Activated CD8-positive, alpha-beta T cell treated with anti-CD3 and anti-CD28 coated beads, Interleukin-2, amount 10 ng/mL, durations not matched to agents 7 days and 5 days (primary cell): ENCODE measurements around the gene MRPS14. TPM values are rescaled to one million over a fixed set of nuclear protein-coding genes. Genes with fewer than 3 reads are reported as not detected.

ENCODE experiments used
- ATAC-seq: fragments of 150-1000 bp; cut with Tn5 transposase; one replicate; pipeline ENCODE4 v1.10.0; 2021; ENCODE audit warnings: moderate library complexity
- CTCF ChIA-PET: fragments of 350-600 bp; sonication (Branson Sonifier 250); formaldehyde crosslinking; loops from one replicate; lab custom pipeline; 2021; ENCODE audit warnings: antibody characterized with exemption; lab: Charles Lee
- POLR2A ChIA-PET: fragments of 350-600 bp; sonication (Branson Sonifier 250); formaldehyde crosslinking; loops from one replicate; lab custom pipeline; 2021; ENCODE audit warnings: antibody characterized with exemption; lab: Charles Lee
- DNase-seq: peaks from one replicate; pipeline ENCODE4 v3.0.0-alpha.2; 2020
- H3K27ac Mint-ChIP-seq: one replicate; pipeline ENCODE4 v1.8.0; 2021; ENCODE audit warnings: mild to moderate bottlenecking, mixed read lengths
- H3K27me3 Mint-ChIP-seq: one replicate; pipeline ENCODE4 v1.8.0; 2021; ENCODE audit warnings: low read depth, mixed read lengths
- H3K36me3 Mint-ChIP-seq: one replicate; pipeline ENCODE4 v1.8.0; 2021; ENCODE audit warnings: low read depth, mixed read lengths
- H3K4me1 Mint-ChIP-seq: one replicate; pipeline ENCODE4 v1.8.0; 2021; ENCODE audit warnings: low read depth, mixed read lengths
- H3K4me3 Mint-ChIP-seq: one replicate; pipeline ENCODE4 v1.8.0; 2021; ENCODE audit warnings: mild to moderate bottlenecking, mixed read lengths
- H3K9me3 Mint-ChIP-seq: one replicate; pipeline ENCODE4 v1.8.0; 2022; ENCODE audit warnings: mixed read lengths; ENCODE audit not compliant: insufficient read depth
- total RNA-seq, 2 experiments: library from RNA; stranded (reverse); gene quantifications; one replicate each; pipeline ENCODE4 v1.2.3, GENCODE V29; 2021

MRPS14 gene
- total RNA-seq, 2 experiments from 2014 or later, result 30.2 to 33.7 TPM

DNA sequence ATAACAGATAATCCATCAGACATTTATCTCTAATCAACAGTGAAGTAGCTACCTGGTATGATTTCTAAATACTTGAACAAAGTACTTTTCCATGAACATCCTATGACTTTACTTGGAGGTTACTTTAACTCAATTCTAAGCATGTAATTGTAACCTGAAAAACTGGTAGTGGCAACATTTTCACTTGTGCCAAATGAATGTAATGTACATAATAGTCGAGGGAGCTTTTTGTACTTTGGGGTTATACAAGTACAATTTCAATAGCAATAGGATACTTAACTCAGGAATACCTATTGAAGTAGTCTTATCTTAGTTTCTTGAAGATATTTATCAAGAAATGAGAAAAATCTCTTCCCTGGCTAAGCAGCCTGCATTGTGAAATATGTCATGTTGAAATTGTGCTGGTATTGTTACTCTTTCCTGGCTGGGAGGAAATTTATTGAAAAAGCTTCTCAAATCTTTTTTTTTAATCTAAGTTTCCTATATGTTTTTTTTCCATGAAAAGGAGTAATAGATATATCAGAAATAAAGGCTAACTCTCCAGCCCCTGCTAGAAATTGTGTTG is 57.1 kb downstream of the MRPS14 start:
- H3K36me3 Mint-ChIP-seq, result peaks cover 9% of the 10 kb centered on the region
- peak overlapping the region; percentile 72 for H3K4me3 Mint-ChIP-seq
- no peaks in the 10 kb centered on the region for H3K27me3 Mint-ChIP-seq
- no peak for DNase-seq
- CTCF ChIA-PET, result interaction anchor here (0.6 to 12.6 kb wide), 6 partner anchors 16 to 166 kb away, joined by 3 to 146 read pairs (median 5); partner anchors contain the start of gene CACYBP
- no peak for ATAC-seq
- peak overlapping the region; percentile 93 for H3K27ac Mint-ChIP-seq
- peaks cover 72% of the 10 kb centered on the region for H3K4me1 Mint-ChIP-seq
- POLR2A ChIA-PET, result interaction anchor here (0.8 to 7.5 kb wide), 6 partner anchors 12 to 167 kb away, joined by 3 to 69 read pairs (median 4); partner anchors contain the start of genes CACYBP and MRPS14
- no peaks in the 10 kb centered on the region for H3K9me3 Mint-ChIP-seq

- DNase-seq, result peak; percentile 31
Measured at GRCh38 chr1:174965362-174966007, 57.7 kb downstream of the MRPS14 start.

DNA sequence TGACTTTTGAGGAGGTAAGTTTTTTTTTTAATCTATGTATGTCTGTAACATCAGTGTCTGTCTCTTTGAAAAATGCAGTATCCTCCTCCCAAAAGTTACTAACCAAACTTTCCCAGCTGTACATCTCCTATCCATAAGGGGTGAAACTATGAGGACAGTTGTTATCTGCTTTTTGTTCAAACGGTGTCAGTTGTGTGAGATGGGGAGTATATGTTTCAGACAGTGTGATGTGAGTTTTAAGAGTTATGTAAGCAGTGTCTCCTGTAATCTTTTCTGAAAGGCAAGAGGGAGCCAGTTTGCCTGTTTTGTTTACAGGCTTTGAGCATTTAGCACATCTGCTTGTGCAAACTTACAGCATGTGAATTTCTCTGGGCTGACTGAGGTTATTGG is 58.3 kb downstream of the MRPS14 start:
- peaks cover 6% of the 10 kb centered on the region for H3K36me3 Mint-ChIP-seq
- peak overlapping the region; percentile 72 for H3K4me3 Mint-ChIP-seq
- H3K4me1 Mint-ChIP-seq, result peaks cover 66% of the 10 kb centered on the region
- no peaks in the 10 kb centered on the region for H3K27me3 Mint-ChIP-seq
- ChIA-PET CTCF (interaction anchor here (1.2 to 12.6 kb wide), 4 partner anchors 16 to 34 kb away, joined by 3 to 146 read pairs (median 20); partner anchors contain the start of gene CACYBP), POLR2A (interaction anchor here (0.9 to 7.5 kb wide), 4 partner anchors 11 to 165 kb away, joined by 3 to 69 read pairs (median 8); partner anchors contain the start of gene CACYBP)
- no peaks in the 10 kb centered on the region for H3K9me3 Mint-ChIP-seq
- ATAC-seq (peak; percentile 22), DNase-seq (peak; percentile 24)
- H3K27ac Mint-ChIP-seq, result peak overlapping the region; percentile 93

More at GRCh38 chr1:174965362-174966007, 57.7 kb downstream of the MRPS14 start:
- no peaks in the 10 kb centered on the region for H3K9me3 Mint-ChIP-seq
- H3K27me3 Mint-ChIP-seq, result no peaks in the 10 kb centered on the region
- peak overlapping the region; percentile 93 for H3K27ac Mint-ChIP-seq
- ATAC-seq, result no peak
- ChIA-PET CTCF (interaction anchor here (0.6 to 12.6 kb wide), 6 partner anchors 17 to 166 kb away, joined by 3 to 146 read pairs (median 5); partner anchors contain the start of gene CACYBP), POLR2A (interaction anchor here (0.8 to 7.5 kb wide), 5 partner anchors 13 to 166 kb away, joined by 3 to 69 read pairs (median 3); partner anchors contain the start of gene CACYBP)
- H3K4me3 Mint-ChIP-seq, result peak overlapping the region; percentile 72
- H3K36me3 Mint-ChIP-seq, result peaks cover 9% of the 10 kb centered on the region
- H3K4me1 Mint-ChIP-seq, result peaks cover 71% of the 10 kb centered on the region

GRCh38 chr1:174964261-174964971 is 58.8 kb downstream of the MRPS14 start:
- Mint-ChIP-seq H3K4me3 (peak overlapping the region; percentile 72), H3K27ac (peak overlapping the region; percentile 93), H3K27me3 (no peaks in the 10 kb centered on the region), H3K9me3 (no peaks in the 10 kb centered on the region), H3K36me3 (peaks cover 3% of the 10 kb centered on the region), H3K4me1 (peaks cover 60% of the 10 kb centered on the region)
- ChIA-PET CTCF (interaction anchor here (0.9 to 12.6 kb wide), 4 partner anchors 15 to 35 kb away, joined by 3 to 146 read pairs (median 20); partner anchors contain the start of gene CACYBP), POLR2A (interaction anchor here (1.0 to 7.5 kb wide), 4 partner anchors 10 to 165 kb away, joined by 3 to 69 read pairs (median 12); partner anchors contain the start of gene CACYBP)
- ATAC-seq, result peak; percentile 57
- peak; percentile 37 for DNase-seq

GRCh38 chr1:174963529-174964125 is 59.6 kb downstream of the MRPS14 start:
- no peak for DNase-seq
- ChIA-PET POLR2A (interaction anchor here (1.0 to 3.0 kb wide), 3 partner anchors 9 to 164 kb away, joined by 3 to 14 read pairs (median 9); partner anchors contain the start of gene CACYBP), CTCF (interaction anchor here (0.9 to 12.6 kb wide), 4 partner anchors 14 to 36 kb away, joined by 3 to 146 read pairs (median 20); partner anchors contain the start of gene CACYBP)
- Mint-ChIP-seq H3K27ac (no peak overlapping the region), H3K4me3 (no peak overlapping the region), H3K27me3 (no peaks in the 10 kb centered on the region), H3K4me1 (peaks cover 52% of the 10 kb centered on the region), H3K36me3 (peaks cover 3% of the 10 kb centered on the region), H3K9me3 (no peaks in the 10 kb centered on the region)
- ATAC-seq, result no peak

Other genes starting within 250 kb of the MRPS14 start
- 100 to 1,000 TPM; 209 to 215 TPM for gene CACYBP, start 23.5 kb downstream of the MRPS14 start, total RNA-seq
- gene TNN, start 44.4 kb upstream of the MRPS14 start, total RNA-seq, result not detected
- gene KIAA0040, start 169.4 kb upstream of the MRPS14 start, total RNA-seq, result 10 to 100 TPM; 50.8 to 51.0 TPM